Stimulated activated naive B cell treated with anti-CD40 and anti-IgM and Interleukin-4, amounts not matched to agents 10 μg/mL and 1 μg/mL and 100 μg/mL, for 72 hours (primary cell): ENCODE measurements around the gene CAP1.

Experiments used
- ATAC-seq, 2 donors: fragments of 150-1000 bp; cut with Tn5 transposase; replicated peaks; 2 replicates each; pipeline ENCODE4 v1.10.0; 2021; ENCODE audit warnings: moderate library complexity in 1 of 2
- DNase-seq: peaks from one replicate; pipeline ENCODE4 v3.0.0; 2021
- H3K27ac Mint-ChIP-seq: one replicate; pipeline ENCODE4 v1.8.0; 2022; ENCODE audit warnings: mild to moderate bottlenecking, mixed read lengths
- H3K27me3 Mint-ChIP-seq, 2 donors: one replicate each; pipeline ENCODE4 v1.8.0; 2022; ENCODE audit warnings: mixed read lengths in 2 of 2
- H3K36me3 Mint-ChIP-seq, 2 donors: one replicate each; pipeline ENCODE4 v1.8.0; 2022; ENCODE audit warnings: mixed read lengths in 2 of 2, mild to moderate bottlenecking in 1 of 2
- H3K4me1 Mint-ChIP-seq, 2 donors: one replicate each; pipeline ENCODE4 v1.8.0; 2022; ENCODE audit warnings: mixed read lengths in 2 of 2, mild to moderate bottlenecking in 1 of 2
- H3K4me3 Mint-ChIP-seq, 2 donors: one replicate each; pipeline ENCODE4 v1.8.0; 2022; ENCODE audit warnings: mild to moderate bottlenecking in 2 of 2, mixed read lengths in 2 of 2, moderate library complexity in 1 of 2
- H3K9me3 Mint-ChIP-seq, 2 donors: one replicate each; pipeline ENCODE4 v1.8.0; 2022; ENCODE audit warnings: mixed read lengths in 2 of 2, mild to moderate bottlenecking in 1 of 2

Gene CAP1

GRCh38 chr1:40039757-40040510, 595 bp upstream of the CAP1 start:
- peak; percentile 76 for ATAC-seq
- Mint-ChIP-seq H3K4me1 (peaks cover 28 to 71% of the 10 kb centered on the region in 2 donors), H3K27me3 (no peaks in the 10 kb centered on the region)

GRCh38 chr1:40041466-40041838, 923 bp downstream of the CAP1 start:
- ATAC-seq (no peak), DNase-seq (no peak)
- Mint-ChIP-seq H3K4me3 (peak overlapping the region; percentile 95 to 96), H3K9me3 (no peaks in the 10 kb centered on the region), H3K4me1 (peaks cover 35 to 80% of the 10 kb centered on the region in 2 donors), H3K27ac (peak overlapping the region; percentile 99), H3K27me3 (no peaks in the 10 kb centered on the region), H3K36me3 (peaks cover 25 to 44% of the 10 kb centered on the region in 2 donors)

More at GRCh38 chr1:40039757-40040510, 595 bp upstream of the CAP1 start:
- Mint-ChIP-seq H3K4me3 (peak overlapping the region; percentile 95 to 96), H3K9me3 (no peaks in the 10 kb centered on the region), H3K36me3 (peaks cover 21 to 33% of the 10 kb centered on the region in 2 donors), H3K27ac (peak overlapping the region; percentile 99)
- peak; percentile 86 for DNase-seq

GRCh38 chr1:40042341-40042740, 1.8 kb downstream of the CAP1 start:
- H3K27me3 Mint-ChIP-seq, result no peaks in the 10 kb centered on the region
- peak overlapping the region; percentile 95 to 96 for H3K4me3 Mint-ChIP-seq
- no peak for DNase-seq
- H3K36me3 Mint-ChIP-seq, result peaks cover 25 to 45% of the 10 kb centered on the region in 2 donors
- no peak for ATAC-seq
- H3K9me3 Mint-ChIP-seq, result no peaks in the 10 kb centered on the region
- H3K27ac Mint-ChIP-seq, result peak overlapping the region; percentile 31
- peaks cover 35 to 76% of the 10 kb centered on the region in 2 donors for H3K4me1 Mint-ChIP-seq

GRCh38 chr1:40044110-40044509, 3.6 kb downstream of the CAP1 start:
- H3K9me3 Mint-ChIP-seq, result no peaks in the 10 kb centered on the region
- peaks cover 28 to 61% of the 10 kb centered on the region in 2 donors for H3K36me3 Mint-ChIP-seq
- DNase-seq, result no peak
- H3K27me3 Mint-ChIP-seq, result no peaks in the 10 kb centered on the region
- H3K4me3 Mint-ChIP-seq, result peak overlapping the region in 1 of 2 donors; percentile 46
- H3K4me1 Mint-ChIP-seq, result peaks cover 36 to 79% of the 10 kb centered on the region in 2 donors
- no peak overlapping the region for H3K27ac Mint-ChIP-seq
- no peak for ATAC-seq

- peak overlapping the region; percentile 31 for H3K27ac Mint-ChIP-seq
- peaks cover 31 to 67% of the 10 kb centered on the region in 2 donors for H3K36me3 Mint-ChIP-seq
Observed at GRCh38 chr1:40045182-40045581, 4.7 kb downstream of the CAP1 start.

GRCh38 chr1:40045766-40046165, 5.2 kb downstream of the CAP1 start:
- Mint-ChIP-seq H3K27me3 (no peaks in the 10 kb centered on the region), H3K27ac (no peak overlapping the region), H3K36me3 (peaks cover 32 to 65% of the 10 kb centered on the region in 2 donors), H3K9me3 (no peaks in the 10 kb centered on the region), H3K4me1 (peaks cover 44 to 80% of the 10 kb centered on the region in 2 donors), H3K4me3 (peak overlapping the region in 1 of 2 donors; percentile 62)
- no peak for ATAC-seq
- DNase-seq, result no peak

More at GRCh38 chr1:40045182-40045581, 4.7 kb downstream of the CAP1 start:
- peaks cover 42 to 78% of the 10 kb centered on the region in 2 donors for H3K4me1 Mint-ChIP-seq
- no peaks in the 10 kb centered on the region for H3K27me3 Mint-ChIP-seq
- no peaks in the 10 kb centered on the region for H3K9me3 Mint-ChIP-seq
- DNase-seq, result no peak
- peak overlapping the region in 1 of 2 donors; percentile 62 for H3K4me3 Mint-ChIP-seq
- no peak for ATAC-seq

GRCh38 chr1:40047276-40047675, 6.7 kb downstream of the CAP1 start:
- H3K27me3 Mint-ChIP-seq, result no peaks in the 10 kb centered on the region
- no peak for DNase-seq
- H3K4me3 Mint-ChIP-seq, result no peak overlapping the region
- no peaks in the 10 kb centered on the region for H3K9me3 Mint-ChIP-seq
- no peak for ATAC-seq
- H3K4me1 Mint-ChIP-seq, result peaks cover 41 to 81% of the 10 kb centered on the region in 2 donors
- peak overlapping the region; percentile 42 for H3K27ac Mint-ChIP-seq
- peaks cover 25 to 53% of the 10 kb centered on the region in 2 donors for H3K36me3 Mint-ChIP-seq

GRCh38 chr1:40047769-40048168, 7.2 kb downstream of the CAP1 start:
- peaks cover 37 to 80% of the 10 kb centered on the region in 2 donors for H3K4me1 Mint-ChIP-seq
- H3K27ac Mint-ChIP-seq, result peak overlapping the region; percentile 42
- DNase-seq (no peak), ATAC-seq (no peak)
- no peaks in the 10 kb centered on the region for H3K27me3 Mint-ChIP-seq
- H3K9me3 Mint-ChIP-seq, result no peaks in the 10 kb centered on the region
- no peak overlapping the region for H3K4me3 Mint-ChIP-seq
- H3K36me3 Mint-ChIP-seq, result peaks cover 21 to 48% of the 10 kb centered on the region in 2 donors

GRCh38 chr1:40049725-40050124, 9.2 kb downstream of the CAP1 start:
- Mint-ChIP-seq H3K4me3 (peak overlapping the region in 1 of 2 donors; percentile 43), H3K36me3 (peaks cover 22 to 59% of the 10 kb centered on the region in 2 donors), H3K4me1 (peaks cover 45 to 82% of the 10 kb centered on the region in 2 donors), H3K27ac (peak overlapping the region; percentile 31), H3K9me3 (no peaks in the 10 kb centered on the region), H3K27me3 (no peaks in the 10 kb centered on the region)
- ATAC-seq (peak; percentile 62 to 68), DNase-seq (no peak)

GRCh38 chr1:40050863-40051262, 10.3 kb downstream of the CAP1 start:
- DNase-seq, result no peak
- peaks cover 44 to 82% of the 10 kb centered on the region in 2 donors for H3K4me1 Mint-ChIP-seq
- peak overlapping the region; percentile 3 to 41 for H3K4me3 Mint-ChIP-seq
- H3K36me3 Mint-ChIP-seq, result peaks cover 23 to 53% of the 10 kb centered on the region in 2 donors
- H3K9me3 Mint-ChIP-seq, result no peaks in the 10 kb centered on the region
- H3K27ac Mint-ChIP-seq, result peak overlapping the region; percentile 56
- ATAC-seq, result peak; percentile 88 to 89
- H3K27me3 Mint-ChIP-seq, result no peaks in the 10 kb centered on the region

- Mint-ChIP-seq H3K27me3 (no peaks in the 10 kb centered on the region), H3K4me1 (peaks cover 56 to 92% of the 10 kb centered on the region in 2 donors), H3K27ac (peak overlapping the region; percentile 31), H3K9me3 (no peaks in the 10 kb centered on the region), H3K36me3 (peaks cover 39 to 59% of the 10 kb centered on the region in 2 donors), H3K4me3 (no peak overlapping the region)
- DNase-seq (no peak), ATAC-seq (no peak)
Observed at GRCh38 chr1:40053138-40053887, 12.8 kb downstream of the CAP1 start.

GRCh38 chr1:40056519-40057309, 16.2 kb downstream of the CAP1 start:
- DNase-seq (no peak), ATAC-seq (no peak)
- H3K4me1 Mint-ChIP-seq, result peaks cover 58 to 94% of the 10 kb centered on the region in 2 donors
- peaks cover 43 to 61% of the 10 kb centered on the region in 2 donors for H3K36me3 Mint-ChIP-seq
- H3K4me3 Mint-ChIP-seq, result peak overlapping the region in 1 of 2 donors; percentile 11
- no peaks in the 10 kb centered on the region for H3K27me3 Mint-ChIP-seq
- no peaks in the 10 kb centered on the region for H3K9me3 Mint-ChIP-seq
- peak overlapping the region; percentile 43 for H3K27ac Mint-ChIP-seq

GRCh38 chr1:40057310-40058030, 16.9 kb downstream of the CAP1 start:
- ATAC-seq, result no peak
- Mint-ChIP-seq H3K27ac (peak overlapping the region; percentile 43), H3K36me3 (peaks cover 46 to 66% of the 10 kb centered on the region in 2 donors), H3K27me3 (no peaks in the 10 kb centered on the region), H3K4me1 (peaks cover 58 to 96% of the 10 kb centered on the region in 2 donors), H3K9me3 (no peaks in the 10 kb centered on the region), H3K4me3 (peak overlapping the region in 1 of 2 donors; percentile 2)
- DNase-seq, result no peak
